Left ventricle myocardium inferior (tissue), 1 donor: Measurements from ENCODE around the gene SRPK2. TPM values are rescaled to one million over a fixed set of nuclear protein-coding genes. Genes with fewer than 3 reads are reported as not detected.
"Not testable (repeated sequence)": the region's sequence is repeated elsewhere in the genome, so short reads cannot be mapped to it uniquely, and the experiment has no call there.

Experiments
- DNase-seq: peaks from one replicate; pipeline ENCODE4 v3.0.0-alpha.2; 2020
- H3K27ac ChIP-seq: fragments of 200-600 bp; replicated peaks from 2 replicates; pipeline ENCODE4 v1.8.0; 2021
- H3K27me3 ChIP-seq: fragments of 200-600 bp; 2 replicates; pipeline ENCODE4 v1.8.0; 2021; ENCODE audit warnings: low read depth
- H3K36me3 ChIP-seq: fragments of 200-600 bp; 2 replicates; pipeline ENCODE4 v1.8.0; 2021
- H3K4me1 ChIP-seq: fragments of 200-600 bp; 2 replicates; pipeline ENCODE4 v1.8.0; 2021
- H3K4me3 ChIP-seq: fragments of 200-600 bp; 2 replicates; pipeline ENCODE4 v1.8.0; 2021; ENCODE audit warnings: mild to moderate bottlenecking, moderate library complexity
- H3K9me3 ChIP-seq: fragments of 200-600 bp; replicated peaks from 2 replicates; pipeline ENCODE4 v1.8.0; 2021
- intact Hi-C: fragments of 100-400 bp; cut with micrococcal nuclease; formaldehyde crosslinking; loops from one replicate; pipeline ENCODE4 v1.11.0; 2022
- total RNA-seq: library from RNA; stranded (reverse); fragmentation: NEBNext Ultra II Directional; extraction: Animal tissue kit (Norgen Biotek cat#: 25700); gene quantifications from one replicate; pipeline ENCODE4 v1.2.1, GENCODE V29; 2021
- TF ChIP-seq, protein P1 (sequence below): fragments of 200-600 bp; IDR thresholded peaks from 2 replicates; pipeline ENCODE4 v1.8.0; 2021; ENCODE audit warnings: antibody characterized with exemption, mild to moderate bottlenecking, borderline replicate concordance
- donor health status: DM: no; HTN: yes; CAD: no; lungs with severe emphysema.

SRPK2 gene
- total RNA-seq, 1 donor from 2014 or later, result 34.3 TPM

DNA sequence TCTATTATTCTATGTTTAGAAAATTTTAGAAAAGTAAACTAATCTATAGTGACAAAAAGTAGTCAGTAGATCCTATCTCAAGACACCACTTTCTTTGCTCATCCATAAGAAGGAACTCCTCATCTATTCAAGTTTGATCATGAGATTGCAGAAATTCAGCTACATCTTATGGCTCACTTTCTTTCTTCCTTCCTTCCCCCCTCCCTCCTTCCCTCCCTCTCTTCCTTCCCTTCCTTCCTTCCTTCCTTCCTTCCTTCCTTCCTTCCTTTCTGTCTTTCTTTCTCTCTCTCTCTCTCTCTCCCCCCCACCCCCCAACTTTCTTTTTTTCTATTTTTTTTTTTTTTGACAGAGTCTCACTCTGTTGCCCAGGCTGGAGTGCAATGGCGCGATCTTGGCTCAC is 35.3 kb upstream of the SRPK2 start:
- TF ChIP-seq, protein P1, sequence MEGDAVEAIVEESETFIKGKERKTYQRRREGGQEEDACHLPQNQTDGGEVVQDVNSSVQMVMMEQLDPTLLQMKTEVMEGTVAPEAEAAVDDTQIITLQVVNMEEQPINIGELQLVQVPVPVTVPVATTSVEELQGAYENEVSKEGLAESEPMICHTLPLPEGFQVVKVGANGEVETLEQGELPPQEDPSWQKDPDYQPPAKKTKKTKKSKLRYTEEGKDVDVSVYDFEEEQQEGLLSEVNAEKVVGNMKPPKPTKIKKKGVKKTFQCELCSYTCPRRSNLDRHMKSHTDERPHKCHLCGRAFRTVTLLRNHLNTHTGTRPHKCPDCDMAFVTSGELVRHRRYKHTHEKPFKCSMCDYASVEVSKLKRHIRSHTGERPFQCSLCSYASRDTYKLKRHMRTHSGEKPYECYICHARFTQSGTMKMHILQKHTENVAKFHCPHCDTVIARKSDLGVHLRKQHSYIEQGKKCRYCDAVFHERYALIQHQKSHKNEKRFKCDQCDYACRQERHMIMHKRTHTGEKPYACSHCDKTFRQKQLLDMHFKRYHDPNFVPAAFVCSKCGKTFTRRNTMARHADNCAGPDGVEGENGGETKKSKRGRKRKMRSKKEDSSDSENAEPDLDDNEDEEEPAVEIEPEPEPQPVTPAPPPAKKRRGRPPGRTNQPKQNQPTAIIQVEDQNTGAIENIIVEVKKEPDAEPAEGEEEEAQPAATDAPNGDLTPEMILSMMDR, result no peak
- Histone ChIP-seq H3K4me3 (no peak overlapping the region), H3K4me1 (no peaks in the 10 kb centered on the region)

DNA sequence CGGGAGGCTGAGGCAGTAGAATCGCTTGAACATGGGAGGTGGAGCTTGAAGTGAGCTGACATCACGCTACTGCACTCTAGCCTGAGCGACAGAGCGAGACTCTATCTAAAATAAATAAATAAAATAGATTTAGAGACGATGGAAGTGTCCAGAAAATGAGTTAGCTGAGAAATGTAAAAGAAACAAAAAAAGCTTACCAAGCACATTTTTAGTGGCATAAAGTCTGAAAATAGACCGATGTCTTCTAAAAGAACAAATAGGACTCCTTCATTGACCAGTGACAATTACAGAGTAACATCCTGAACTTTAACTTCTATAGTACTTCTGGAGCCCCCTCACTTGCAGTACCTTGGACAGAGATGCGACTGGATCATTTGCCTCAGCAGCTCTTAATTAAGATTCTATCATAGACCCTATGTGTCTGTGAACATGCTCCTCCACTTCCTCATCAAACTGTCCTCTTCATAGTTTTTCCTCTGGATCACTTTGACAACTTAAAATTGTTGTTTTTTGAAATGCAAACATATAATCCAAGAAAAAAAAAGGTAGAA is 25.2 kb upstream of the SRPK2 start:
- intact Hi-C loops, result no loop called here
- Histone ChIP-seq H3K36me3 (no peaks in the 10 kb centered on the region), H3K9me3 (no peaks in the 10 kb centered on the region), H3K4me1 (no peaks in the 10 kb centered on the region), H3K27ac (no peak overlapping the region), H3K4me3 (no peak overlapping the region), H3K27me3 (no peaks in the 10 kb centered on the region)
- no peak for DNase-seq
- TF ChIP-seq, protein P1, result no peak

More for the DNA sequence above, 35.3 kb upstream of the SRPK2 start:
- no peak for DNase-seq
- Histone ChIP-seq H3K27ac (no peak overlapping the region), H3K27me3 (no peaks in the 10 kb centered on the region), H3K9me3 (no peaks in the 10 kb centered on the region), H3K36me3 (no peaks in the 10 kb centered on the region)
- intact Hi-C loops, result no loop called here

DNA sequence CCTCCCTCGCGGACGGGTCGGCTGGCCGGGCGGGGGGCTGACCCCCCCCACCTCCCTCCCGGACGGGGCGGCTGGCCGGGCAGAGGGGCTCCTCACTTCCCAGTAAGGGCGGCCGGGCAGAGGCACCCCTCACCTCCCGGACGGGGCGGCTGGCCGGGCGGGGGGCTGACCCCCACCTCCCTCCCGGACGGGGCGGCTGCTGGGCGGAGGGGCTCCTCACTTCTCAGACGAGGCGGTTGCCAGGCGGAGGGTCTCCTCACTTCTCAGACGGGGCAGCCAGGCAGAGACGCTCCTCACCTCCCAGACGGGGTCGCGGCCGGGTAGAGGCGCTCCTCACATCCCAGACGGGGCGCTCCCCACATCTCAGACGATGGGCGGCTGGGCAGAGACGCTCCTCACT is 22.1 kb upstream of the SRPK2 start:
- H3K27ac ChIP-seq, H3K9me3 ChIP-seq, H3K4me3 ChIP-seq, H3K27me3 ChIP-seq, DNase-seq, H3K36me3 ChIP-seq, H3K4me1 ChIP-seq, intact Hi-C loops: not testable (repeated sequence)

DNA sequence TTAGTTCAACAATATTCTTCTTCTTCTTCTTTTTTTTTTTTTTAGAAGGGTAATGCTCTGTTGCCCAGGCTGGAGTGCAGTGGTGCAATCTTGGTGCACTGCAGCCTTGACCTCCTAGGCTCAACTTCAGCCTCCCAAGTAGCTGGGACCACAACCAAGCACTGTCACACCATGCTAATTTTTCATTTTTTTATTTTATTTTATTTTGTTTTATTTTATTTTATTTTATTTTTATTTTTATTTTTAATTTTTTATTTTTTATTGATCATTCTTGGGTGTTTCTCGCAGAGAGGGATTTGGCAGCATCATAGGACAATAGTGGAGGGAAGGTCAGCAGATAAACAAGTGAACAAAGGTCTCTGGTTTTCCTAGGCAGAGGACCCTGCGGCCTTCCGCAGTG is 21.1 kb upstream of the SRPK2 start:
- intact Hi-C loops, H3K9me3 ChIP-seq, DNase-seq: not testable (repeated sequence)

DNA sequence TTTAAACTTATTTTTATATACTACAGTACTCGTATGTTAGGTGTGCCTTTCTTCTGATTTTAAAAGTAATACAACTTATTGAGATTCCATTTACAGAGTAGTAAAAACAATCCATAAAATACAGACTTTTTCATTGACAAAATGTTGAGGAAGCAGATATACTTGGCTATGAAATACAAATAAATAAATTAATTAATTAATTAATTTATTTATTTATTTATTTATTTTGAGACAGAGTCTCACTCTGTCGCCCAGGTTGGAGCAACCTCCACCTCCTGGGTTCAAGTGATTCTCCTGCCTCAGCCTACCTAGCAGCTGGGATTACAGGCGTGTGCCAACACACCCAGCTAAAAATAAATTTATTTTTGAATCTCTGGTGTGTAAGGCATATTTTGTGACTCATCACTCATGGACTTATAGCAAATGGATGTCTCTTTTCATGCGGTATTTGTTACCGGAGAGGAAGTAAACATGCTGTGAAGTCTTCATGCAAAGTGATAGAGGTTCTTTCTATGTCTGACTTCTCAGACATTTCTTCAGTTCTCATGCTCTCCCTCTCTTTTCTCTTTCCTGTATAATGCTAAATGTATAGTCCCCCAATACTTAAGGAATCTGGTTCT is 20.2 kb upstream of the SRPK2 start:
- no peaks in the 10 kb centered on the region for H3K4me1 ChIP-seq
- H3K9me3 ChIP-seq, result no peaks in the 10 kb centered on the region
- no peak overlapping the region for H3K27ac ChIP-seq
- DNase-seq, result no peak
- intact Hi-C loops, result no loop called here
- H3K36me3 ChIP-seq, result no peaks in the 10 kb centered on the region
- TF ChIP-seq, protein P1, result no peak
- no peaks in the 10 kb centered on the region for H3K27me3 ChIP-seq
- no peak overlapping the region for H3K4me3 ChIP-seq

More for the DNA sequence above, 21.1 kb upstream of the SRPK2 start:
- not testable (repeated sequence) for H3K4me3 ChIP-seq, H3K27me3 ChIP-seq, H3K4me1 ChIP-seq, H3K27ac ChIP-seq, H3K36me3 ChIP-seq

DNA sequence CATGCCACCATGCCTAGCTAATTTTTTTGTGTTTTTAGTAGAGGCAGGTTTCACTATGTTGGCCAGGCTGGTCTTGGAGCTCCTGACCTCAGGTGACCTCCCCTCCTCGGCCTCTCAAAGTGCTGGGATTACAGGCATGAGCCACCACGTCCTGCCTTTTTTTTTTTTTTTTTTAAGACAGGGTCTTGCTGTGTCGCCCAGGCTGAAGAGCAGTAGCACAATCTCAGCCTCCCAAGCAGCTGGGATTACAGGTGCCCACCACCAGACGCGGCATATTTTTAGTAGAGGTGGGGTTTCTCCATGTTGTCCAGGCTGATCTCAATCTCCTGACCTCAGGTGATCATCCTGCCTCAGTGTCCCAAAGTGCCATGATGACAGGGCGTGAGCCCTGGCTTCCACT is 14.4 kb upstream of the SRPK2 start:
- no peaks in the 10 kb centered on the region for H3K36me3 ChIP-seq
- intact Hi-C loops, result no loop called here
- H3K27ac ChIP-seq, result no peak overlapping the region
- H3K4me1 ChIP-seq, result no peaks in the 10 kb centered on the region
- H3K27me3 ChIP-seq, result no peaks in the 10 kb centered on the region
- TF ChIP-seq, protein P1, result no peak
- H3K4me3 ChIP-seq, result no peak overlapping the region
- H3K9me3 ChIP-seq, result no peaks in the 10 kb centered on the region
- DNase-seq, result no peak
